T-helper 2 cell treated with Interferon-gamma antibody and Interleukin-4, amounts not matched to agents 5 μg/mL and 100 μg/mL, for 36 hours (primary cell): Measurements from ENCODE around the gene LILRB3.
A peak's percentile ranks its signal among the peaks of the same experiment; 100 is the strongest.
"Not testable (repeated sequence)": the region's sequence is repeated elsewhere in the genome, so short reads cannot be mapped to it uniquely, and the experiment has no call there.

ENCODE experiments used
- DNase-seq: peaks from one replicate; pipeline ENCODE4 v3.0.0; 2021; ENCODE audit warnings: low spot score
- H3K27ac Mint-ChIP-seq: one replicate; pipeline ENCODE4 v1.8.0; 2021; ENCODE audit warnings: mild to moderate bottlenecking, mixed read lengths
- H3K27me3 Mint-ChIP-seq: one replicate; pipeline ENCODE4 v1.8.0; 2021; ENCODE audit warnings: low read depth, mixed read lengths
- H3K36me3 Mint-ChIP-seq: one replicate; pipeline ENCODE4 v1.8.0; 2021; ENCODE audit warnings: low read depth, mixed read lengths
- H3K4me1 Mint-ChIP-seq: one replicate; pipeline ENCODE4 v1.8.0; 2021; ENCODE audit warnings: low read depth, mixed read lengths
- H3K4me3 Mint-ChIP-seq: one replicate; pipeline ENCODE4 v1.8.0; 2022; ENCODE audit warnings: mild to moderate bottlenecking, moderate library complexity, mixed read lengths
- H3K9me3 Mint-ChIP-seq: one replicate; pipeline ENCODE4 v1.8.0; 2021; ENCODE audit warnings: mixed read lengths

Gene LILRB3

GRCh38 chr19:54222474-54223276, at the start of gene LILRB3:
Gene LILRB3 (minus strand): TSS chr19:54223007. CDS start chr19:54222976, 31 bp downstream.
- H3K36me3 Mint-ChIP-seq, H3K27ac Mint-ChIP-seq, H3K4me1 Mint-ChIP-seq, H3K27me3 Mint-ChIP-seq, H3K9me3 Mint-ChIP-seq, H3K4me3 Mint-ChIP-seq, DNase-seq: not testable (repeated sequence)

GRCh38 chr19:54272181-54272580, 49.4 kb upstream of the LILRB3 start:
- not testable (repeated sequence) for H3K4me3 Mint-ChIP-seq, H3K9me3 Mint-ChIP-seq, H3K36me3 Mint-ChIP-seq, H3K27ac Mint-ChIP-seq, H3K4me1 Mint-ChIP-seq, DNase-seq
- peaks cover 16% of the 10 kb centered on the region for H3K27me3 Mint-ChIP-seq

- H3K27me3 Mint-ChIP-seq: peaks cover 16% of the 10 kb centered on the region
- H3K4me3 Mint-ChIP-seq, H3K9me3 Mint-ChIP-seq, H3K36me3 Mint-ChIP-seq, DNase-seq, H3K4me1 Mint-ChIP-seq, H3K27ac Mint-ChIP-seq: not testable (repeated sequence)
These were observed 48.8 kb upstream of the LILRB3 start for GRCh38 chr19:54271587-54271986.

GRCh38 chr19:54271106-54271505, 48.3 kb upstream of the LILRB3 start:
- H3K9me3 Mint-ChIP-seq: no peaks in the 10 kb centered on the region
- H3K36me3 Mint-ChIP-seq: no peaks in the 10 kb centered on the region
- no peak overlapping the region for H3K4me3 Mint-ChIP-seq
- H3K27ac Mint-ChIP-seq: no peak overlapping the region
- H3K4me1 Mint-ChIP-seq: no peaks in the 10 kb centered on the region
- H3K27me3 Mint-ChIP-seq: peaks cover 17% of the 10 kb centered on the region
- DNase-seq: no peak

- Mint-ChIP-seq H3K27ac (no peak overlapping the region), H3K4me1 (no peaks in the 10 kb centered on the region), H3K9me3 (no peaks in the 10 kb centered on the region), H3K4me3 (no peak overlapping the region), H3K36me3 (no peaks in the 10 kb centered on the region), H3K27me3 (peaks cover 22% of the 10 kb centered on the region)
- DNase-seq: no peak
These were observed 46.1 kb upstream of the LILRB3 start for GRCh38 chr19:54268936-54269335.

- H3K4me3 Mint-ChIP-seq: no peak overlapping the region
- DNase-seq: peak; percentile 50
- no peaks in the 10 kb centered on the region for H3K4me1 Mint-ChIP-seq
- H3K27me3 Mint-ChIP-seq: peaks cover 13% of the 10 kb centered on the region
- no peak overlapping the region for H3K27ac Mint-ChIP-seq
- no peaks in the 10 kb centered on the region for H3K36me3 Mint-ChIP-seq
- no peaks in the 10 kb centered on the region for H3K9me3 Mint-ChIP-seq
These were observed 43.3 kb upstream of the LILRB3 start for GRCh38 chr19:54266133-54266532.

GRCh38 chr19:54262470-54262869, 39.7 kb upstream of the LILRB3 start:
- no peak overlapping the region for H3K27ac Mint-ChIP-seq
- H3K27me3 Mint-ChIP-seq: peaks cover 10% of the 10 kb centered on the region
- no peak overlapping the region for H3K4me3 Mint-ChIP-seq
- DNase-seq: no peak
- no peaks in the 10 kb centered on the region for H3K36me3 Mint-ChIP-seq
- H3K9me3 Mint-ChIP-seq: no peaks in the 10 kb centered on the region
- H3K4me1 Mint-ChIP-seq: no peaks in the 10 kb centered on the region

GRCh38 chr19:54262066-54262465, 39.3 kb upstream of the LILRB3 start:
- Mint-ChIP-seq H3K9me3 (no peaks in the 10 kb centered on the region), H3K27me3 (peaks cover 10% of the 10 kb centered on the region), H3K4me1 (no peaks in the 10 kb centered on the region), H3K27ac (no peak overlapping the region), H3K36me3 (no peaks in the 10 kb centered on the region), H3K4me3 (no peak overlapping the region)
- DNase-seq: no peak

GRCh38 chr19:54257116-54257480, 34.3 kb upstream of the LILRB3 start, which contains the start of gene LILRB5:
Gene LILRB5 (minus strand): TSS chr19:54257273. CDS start chr19:54257193, 80 bp downstream.
- H3K27ac Mint-ChIP-seq: no peak within 1 kb of the TSS
- no peaks in the 10 kb centered on the region for H3K9me3 Mint-ChIP-seq
- H3K4me1 Mint-ChIP-seq: no peaks in the 10 kb centered on the region
- peaks cover 2% of the 10 kb centered on the region for H3K27me3 Mint-ChIP-seq
- no peak within 1 kb of the TSS for H3K4me3 Mint-ChIP-seq
- no peak for DNase-seq
- H3K36me3 Mint-ChIP-seq: no peaks in the 10 kb centered on the region

- no peak overlapping the region for H3K4me3 Mint-ChIP-seq
- H3K27ac Mint-ChIP-seq: no peak overlapping the region
- DNase-seq: no peak
- no peaks in the 10 kb centered on the region for H3K4me1 Mint-ChIP-seq
- H3K27me3 Mint-ChIP-seq: peaks cover 2% of the 10 kb centered on the region
- H3K36me3 Mint-ChIP-seq: no peaks in the 10 kb centered on the region
- H3K9me3 Mint-ChIP-seq: no peaks in the 10 kb centered on the region
These were observed 33.7 kb upstream of the LILRB3 start for GRCh38 chr19:54256250-54257115.

GRCh38 chr19:54255105-54255775, 32.4 kb upstream of the LILRB3 start:
- no peaks in the 10 kb centered on the region for H3K9me3 Mint-ChIP-seq
- no peak overlapping the region for H3K4me3 Mint-ChIP-seq
- H3K4me1 Mint-ChIP-seq: no peaks in the 10 kb centered on the region
- H3K27me3 Mint-ChIP-seq: no peaks in the 10 kb centered on the region
- no peak for DNase-seq
- no peaks in the 10 kb centered on the region for H3K36me3 Mint-ChIP-seq
- no peak overlapping the region for H3K27ac Mint-ChIP-seq

- H3K36me3 Mint-ChIP-seq: no peaks in the 10 kb centered on the region
- no peak overlapping the region for H3K27ac Mint-ChIP-seq
- H3K27me3 Mint-ChIP-seq: no peaks in the 10 kb centered on the region
- no peaks in the 10 kb centered on the region for H3K4me1 Mint-ChIP-seq
- DNase-seq: no peak
- no peaks in the 10 kb centered on the region for H3K9me3 Mint-ChIP-seq
- no peak overlapping the region for H3K4me3 Mint-ChIP-seq
These were observed 31.5 kb upstream of the LILRB3 start for GRCh38 chr19:54254195-54254906.

GRCh38 chr19:54253331-54254194, 30.8 kb upstream of the LILRB3 start:
- Mint-ChIP-seq H3K27ac (no peak overlapping the region), H3K27me3 (no peaks in the 10 kb centered on the region), H3K36me3 (no peaks in the 10 kb centered on the region), H3K4me1 (no peaks in the 10 kb centered on the region), H3K4me3 (no peak overlapping the region), H3K9me3 (no peaks in the 10 kb centered on the region)
- no peak for DNase-seq
